Rectal smooth muscle tissue (tissue), 1 donor: ENCODE measurements around the gene COL4A1.
"Not testable (repeated sequence)": the region's sequence is repeated elsewhere in the genome, so short reads cannot be mapped to it uniquely, and the experiment has no call there.

Experiments
- H3K27ac ChIP-seq: one replicate; pipeline ENCODE4 v1.7.0; 2013; ENCODE audit warnings: low read depth, low read length, inconsistent platforms
- H3K27me3 ChIP-seq: one replicate; pipeline ENCODE4 v1.7.0; 2013; ENCODE audit warnings: low read length; ENCODE audit not compliant: control insufficient read depth, insufficient read depth
- H3K36me3 ChIP-seq: one replicate; pipeline ENCODE4 v1.7.0; 2013; ENCODE audit warnings: low read length; ENCODE audit not compliant: control insufficient read depth, insufficient read depth
- H3K4me1 ChIP-seq: one replicate; pipeline ENCODE4 v1.7.0; 2013; ENCODE audit warnings: low read length; ENCODE audit not compliant: control insufficient read depth, insufficient read depth
- H3K4me3 ChIP-seq: one replicate; pipeline ENCODE4 v1.7.0; 2013; ENCODE audit warnings: low read length
- H3K9ac ChIP-seq: one replicate; pipeline ENCODE4 v1.7.0; 2013; ENCODE audit warnings: low read length

The COL4A1 gene

GRCh38 chr13:110328573-110328972 is 21.6 kb upstream of the COL4A1 start:
- H3K4me1 ChIP-seq: peaks cover 72% of the 10 kb centered on the region
- H3K36me3 ChIP-seq: peaks cover 3% of the 10 kb centered on the region
- H3K27me3 ChIP-seq: no peaks in the 10 kb centered on the region
- H3K4me3 ChIP-seq: no peak overlapping the region
- H3K9ac ChIP-seq: no peak overlapping the region
- H3K27ac ChIP-seq: peak overlapping the region; percentile 87

DNA sequence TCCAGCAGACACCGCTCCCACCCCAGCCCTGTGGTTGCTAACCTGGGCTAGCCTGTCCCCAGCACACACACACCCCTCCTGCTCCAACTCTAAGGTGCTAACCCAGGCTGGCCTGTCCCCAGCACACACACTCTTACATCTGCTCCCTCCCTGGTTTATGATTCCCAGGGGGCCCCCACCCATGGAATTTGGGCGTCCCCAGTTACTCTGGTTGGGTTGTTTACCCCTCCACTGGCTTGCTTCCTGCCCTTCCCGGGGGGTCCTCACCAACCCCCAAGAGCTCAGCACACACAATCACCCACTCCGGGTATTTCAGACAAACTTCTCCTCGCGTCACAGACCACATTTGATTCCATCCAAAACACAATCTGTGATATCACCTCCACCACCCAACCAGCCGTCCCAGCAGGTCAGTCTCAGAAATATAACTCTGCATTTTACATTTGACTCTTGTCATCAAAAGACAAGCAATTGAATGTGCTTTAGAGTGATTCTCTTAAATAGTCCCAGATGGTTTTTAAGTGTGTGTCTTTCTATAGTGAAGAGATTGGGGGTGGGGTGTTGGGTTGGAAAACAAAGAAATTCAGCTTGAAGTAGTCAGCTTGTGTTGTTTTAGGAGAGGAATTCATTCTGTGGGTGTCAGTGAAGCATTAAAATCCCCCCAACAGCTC is 20.2 kb upstream of the COL4A1 start:
- H3K27ac ChIP-seq: peak overlapping the region; percentile 25
- no peaks in the 10 kb centered on the region for H3K36me3 ChIP-seq
- no peak overlapping the region for H3K9ac ChIP-seq
- no peak overlapping the region for H3K4me3 ChIP-seq
- H3K27me3 ChIP-seq: no peaks in the 10 kb centered on the region
- peaks cover 71% of the 10 kb centered on the region for H3K4me1 ChIP-seq

DNA sequence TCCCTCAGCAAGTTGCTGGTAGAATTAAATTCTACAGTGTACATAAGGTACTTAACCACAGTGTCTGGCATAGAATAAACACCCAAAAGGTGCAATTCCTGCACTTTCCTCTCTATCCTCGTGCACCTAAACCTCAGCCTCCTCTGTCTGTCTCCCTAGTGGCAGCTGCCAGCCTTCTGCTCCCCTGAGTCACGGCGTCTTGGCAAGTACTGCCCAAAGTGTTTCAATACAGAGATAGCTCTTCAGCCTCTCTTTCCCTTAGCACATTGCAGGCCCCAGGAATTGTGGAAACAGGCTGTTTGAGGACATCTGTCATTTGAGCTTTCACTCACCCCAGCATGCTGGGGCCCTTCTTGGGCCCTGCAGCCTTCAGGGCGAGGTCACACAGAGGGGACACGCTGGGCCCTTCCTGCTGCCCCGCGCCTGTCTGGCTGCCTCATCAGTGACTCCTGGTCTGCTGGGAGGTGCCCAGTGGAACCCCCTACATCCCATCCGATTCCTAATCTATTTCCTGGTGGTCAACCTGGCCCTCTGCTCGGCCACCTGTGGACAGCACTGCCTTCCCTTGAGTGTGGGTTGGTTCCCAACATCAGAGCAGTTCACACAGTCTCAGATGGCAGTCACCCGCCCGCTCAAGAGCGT is 19.4 kb upstream of the COL4A1 start:
- H3K9ac ChIP-seq: no peak overlapping the region
- H3K27ac ChIP-seq: peak overlapping the region; percentile 25
- no peaks in the 10 kb centered on the region for H3K27me3 ChIP-seq
- peaks cover 76% of the 10 kb centered on the region for H3K4me1 ChIP-seq
- no peaks in the 10 kb centered on the region for H3K36me3 ChIP-seq
- H3K4me3 ChIP-seq: no peak overlapping the region

DNA sequence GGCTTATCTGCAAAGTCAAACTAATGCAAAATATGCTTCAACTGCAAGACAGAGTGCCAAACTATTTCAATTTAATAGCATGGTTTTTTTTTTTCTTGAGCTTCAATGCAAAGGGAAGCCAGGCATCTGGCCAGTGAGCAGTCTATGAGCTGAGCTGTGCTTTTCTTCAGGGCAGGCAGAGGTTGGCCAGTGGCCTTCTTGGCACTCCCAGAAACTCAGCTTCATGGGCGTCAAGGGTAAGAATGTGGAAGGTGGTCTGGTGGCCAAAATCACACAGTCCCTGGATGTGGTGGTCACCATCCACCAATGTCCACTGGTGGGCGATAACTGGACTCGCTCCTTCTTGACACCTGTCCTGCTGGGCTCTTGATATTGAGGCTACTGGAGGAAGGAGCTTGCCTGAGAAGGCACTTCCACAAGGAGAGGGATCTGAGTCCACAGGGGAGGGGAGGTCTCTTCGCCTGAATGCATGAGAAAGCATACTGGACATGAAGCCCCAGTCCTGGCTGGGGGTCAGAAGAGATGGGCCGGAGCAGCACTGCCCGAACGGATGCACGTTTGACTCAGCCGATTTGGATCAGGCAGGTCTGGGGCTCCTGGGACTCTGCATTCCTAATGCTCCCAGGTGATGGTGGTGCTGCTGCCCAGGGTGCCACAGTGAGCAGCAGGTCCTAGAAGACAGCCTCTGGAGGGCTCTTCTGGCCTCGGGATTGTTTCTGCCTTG is 17.2 kb upstream of the COL4A1 start:
- Histone ChIP-seq H3K4me1 (peaks cover 68% of the 10 kb centered on the region), H3K4me3 (no peak overlapping the region), H3K36me3 (no peaks in the 10 kb centered on the region), H3K27ac (peak overlapping the region; percentile 50), H3K9ac (no peak overlapping the region), H3K27me3 (no peaks in the 10 kb centered on the region)

DNA sequence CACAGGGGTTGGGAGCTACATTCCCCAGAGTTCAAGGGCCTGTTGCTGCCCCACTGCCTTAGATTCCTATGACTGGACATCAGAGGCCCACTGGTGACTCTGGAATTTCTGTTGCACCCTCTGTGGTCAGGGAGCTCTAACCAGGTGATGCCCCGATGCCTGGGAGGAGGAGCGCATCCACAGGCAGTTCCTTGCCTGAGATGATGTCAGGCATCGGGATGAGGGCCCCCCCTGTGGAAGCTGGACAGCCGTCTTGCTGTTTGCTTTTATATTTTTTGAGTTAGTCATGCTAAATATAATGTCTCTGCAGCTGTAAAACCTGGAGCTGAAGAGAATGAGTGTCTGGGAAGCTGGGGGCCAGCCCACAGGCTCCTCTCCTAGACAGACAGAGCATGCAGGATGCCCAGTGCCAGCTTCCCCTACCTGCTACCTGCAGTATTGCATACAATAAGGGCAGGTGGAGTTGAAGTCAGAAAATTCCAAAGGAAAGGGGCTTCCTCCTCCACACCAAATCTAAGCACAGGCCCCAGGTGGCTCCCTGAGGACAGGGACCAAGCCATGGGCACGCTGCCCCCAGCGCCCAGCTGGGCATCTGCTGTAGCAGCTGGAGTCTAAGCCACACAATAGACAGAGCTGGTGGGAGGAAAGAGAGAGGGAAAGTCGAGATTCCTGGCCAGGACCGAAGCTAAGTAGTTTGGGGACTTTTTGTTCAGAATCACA is 16.4 kb upstream of the COL4A1 start:
- Histone ChIP-seq H3K27ac (peak overlapping the region; percentile 75), H3K4me1 (peaks cover 69% of the 10 kb centered on the region)

GRCh38 chr13:110322828-110323171 is 15.8 kb upstream of the COL4A1 start:
- Histone ChIP-seq H3K4me1 (peaks cover 72% of the 10 kb centered on the region), H3K36me3 (no peaks in the 10 kb centered on the region), H3K9ac (no peak overlapping the region), H3K27me3 (no peaks in the 10 kb centered on the region), H3K27ac (peak overlapping the region; percentile 75), H3K4me3 (no peak overlapping the region)

More for the DNA sequence above, 16.4 kb upstream of the COL4A1 start:
- Histone ChIP-seq H3K4me3 (no peak overlapping the region), H3K27me3 (no peaks in the 10 kb centered on the region), H3K36me3 (no peaks in the 10 kb centered on the region), H3K9ac (no peak overlapping the region)

- Histone ChIP-seq H3K36me3 (no peaks in the 10 kb centered on the region), H3K4me1 (peaks cover 73% of the 10 kb centered on the region), H3K27ac (peak overlapping the region; percentile 75), H3K27me3 (no peaks in the 10 kb centered on the region), H3K9ac (no peak overlapping the region), H3K4me3 (no peak overlapping the region)
Observed at GRCh38 chr13:110322126-110322827, 15.3 kb upstream of the COL4A1 start.

GRCh38 chr13:110321573-110321972 is 14.6 kb upstream of the COL4A1 start:
- not testable (repeated sequence) for H3K36me3 ChIP-seq, H3K9ac ChIP-seq, H3K27me3 ChIP-seq, H3K4me3 ChIP-seq
- Histone ChIP-seq H3K4me1 (peaks cover 69% of the 10 kb centered on the region), H3K27ac (peak overlapping the region; percentile 75)

DNA sequence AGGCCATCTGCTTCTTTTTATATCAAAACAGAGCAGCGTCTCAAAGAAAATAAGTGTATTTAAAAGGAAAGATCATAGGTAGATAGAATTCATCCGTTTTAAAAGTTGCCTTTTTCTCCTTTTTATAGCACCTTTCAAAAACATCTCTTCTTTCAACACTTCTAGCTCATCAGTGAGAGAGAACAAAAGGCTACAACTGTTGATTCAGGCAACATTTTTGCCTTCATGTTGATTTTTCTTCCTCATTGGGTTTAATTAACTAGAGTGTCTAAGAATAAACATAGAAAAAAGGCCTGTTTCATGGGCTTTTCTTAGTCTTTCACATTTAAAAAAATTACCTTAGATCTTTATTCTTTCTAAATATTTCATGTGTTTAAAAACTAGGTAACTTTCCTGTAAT is 13.7 kb upstream of the COL4A1 start:
- no peaks in the 10 kb centered on the region for H3K27me3 ChIP-seq
- H3K27ac ChIP-seq: peak overlapping the region; percentile 76
- peaks cover 67% of the 10 kb centered on the region for H3K4me1 ChIP-seq
- no peak overlapping the region for H3K4me3 ChIP-seq
- no peak overlapping the region for H3K9ac ChIP-seq
- peaks cover 5% of the 10 kb centered on the region for H3K36me3 ChIP-seq

DNA sequence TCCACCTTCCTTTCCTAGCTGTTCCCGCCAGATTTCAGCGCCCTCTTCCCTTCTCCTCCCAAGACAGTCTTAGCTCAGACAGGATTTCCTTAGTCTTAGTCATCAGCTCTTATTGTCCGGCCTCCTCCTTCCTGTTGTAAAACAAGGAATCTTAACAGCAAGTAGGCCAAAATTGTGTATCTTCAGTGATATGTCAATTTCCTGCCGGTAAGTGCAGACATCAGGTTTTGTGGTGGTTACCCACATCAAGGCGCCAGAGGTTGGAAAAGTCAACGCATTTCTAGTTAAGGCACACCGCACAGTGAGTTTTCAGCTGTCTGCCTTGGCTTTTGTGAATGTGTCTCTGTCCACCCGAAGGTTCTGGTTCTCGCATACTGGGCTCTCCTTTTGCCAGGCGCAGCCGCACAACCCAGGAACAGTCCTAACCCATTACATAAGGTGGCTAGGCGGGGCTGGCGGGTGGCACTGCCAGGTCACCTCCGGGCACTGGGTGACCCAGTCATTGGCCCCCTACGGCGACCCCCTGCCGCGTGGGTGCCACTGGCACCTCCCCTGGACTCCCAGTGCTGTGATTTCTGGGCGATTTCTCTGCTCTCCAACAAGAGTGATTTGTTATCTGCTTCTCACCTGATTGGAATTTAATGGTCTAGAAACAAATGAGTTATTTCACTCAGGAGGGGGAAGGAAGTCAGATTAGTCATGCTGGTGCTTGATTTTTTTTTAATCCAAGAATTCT is 13.0 kb upstream of the COL4A1 start:
- Histone ChIP-seq H3K4me1 (peaks cover 66% of the 10 kb centered on the region), H3K27ac (peak overlapping the region; percentile 76), H3K9ac (no peak overlapping the region), H3K4me3 (no peak overlapping the region), H3K27me3 (no peaks in the 10 kb centered on the region), H3K36me3 (peaks cover 5% of the 10 kb centered on the region)

GRCh38 chr13:110319397-110319773 is 12.4 kb upstream of the COL4A1 start:
- Histone ChIP-seq H3K36me3 (peaks cover 7% of the 10 kb centered on the region), H3K4me3 (no peak overlapping the region), H3K9ac (no peak overlapping the region), H3K27me3 (no peaks in the 10 kb centered on the region), H3K4me1 (peaks cover 66% of the 10 kb centered on the region), H3K27ac (peak overlapping the region; percentile 76)
